ENCODE results near the gene RBM22. TPM values are rescaled to one million over a fixed set of nuclear protein-coding genes. Genes with fewer than 3 reads are reported as not detected.

RBM22 gene
- polyA plus RNA-seq, 1 of the 3 experiments (the other 2 are of a cell fraction), result 30.7 TPM

DNA sequence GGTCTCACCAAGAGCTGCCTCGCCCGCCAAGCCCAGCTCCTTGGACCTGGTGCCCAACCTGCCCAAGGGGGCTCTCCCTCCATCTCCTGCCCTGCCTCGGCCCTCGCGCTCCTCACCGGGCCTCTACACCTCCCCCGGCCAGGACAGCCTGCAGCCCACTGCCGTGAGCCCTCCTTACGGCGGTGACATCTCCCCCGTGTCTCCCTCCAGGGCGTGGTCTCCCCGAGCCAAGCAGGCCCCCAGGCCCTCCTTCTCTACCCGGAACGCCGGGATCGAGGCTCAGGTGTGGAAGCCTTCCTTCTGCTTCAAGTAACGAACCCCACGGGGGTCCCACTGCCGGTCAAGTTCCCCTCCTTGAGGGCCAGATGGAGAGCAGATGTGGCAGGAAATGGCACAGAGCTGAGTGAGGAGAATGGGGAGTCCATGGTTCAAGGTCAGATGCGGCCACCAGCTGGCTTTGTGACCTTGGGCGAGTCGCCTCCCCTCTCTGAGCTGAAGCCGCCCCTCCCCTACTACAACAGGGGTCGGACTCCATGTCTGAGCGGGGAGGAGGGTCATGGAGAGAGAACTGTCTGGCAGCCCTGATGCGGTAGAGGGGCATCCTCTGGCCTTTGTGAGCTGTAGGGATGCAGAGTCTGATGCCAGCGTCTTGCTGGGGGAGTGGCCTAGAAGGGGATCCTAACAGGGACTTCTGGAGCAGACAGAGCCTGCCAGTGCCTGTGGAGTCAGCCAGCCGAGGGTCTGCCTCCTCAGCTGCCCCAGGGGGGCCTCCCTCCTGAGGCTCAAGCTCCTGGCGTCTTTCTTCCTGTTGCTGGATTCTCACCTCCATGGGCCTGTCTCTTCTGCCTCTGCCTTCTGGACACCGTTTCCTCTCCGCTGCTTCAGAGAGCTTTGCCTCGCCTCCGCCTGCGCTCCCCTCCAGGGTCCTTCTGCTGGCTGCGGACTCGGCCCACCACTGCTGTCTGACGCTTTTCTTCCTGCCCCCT is 50.5 kb downstream of the RBM22 start (continued):
- TF ChIP-seq, protein P1, sequence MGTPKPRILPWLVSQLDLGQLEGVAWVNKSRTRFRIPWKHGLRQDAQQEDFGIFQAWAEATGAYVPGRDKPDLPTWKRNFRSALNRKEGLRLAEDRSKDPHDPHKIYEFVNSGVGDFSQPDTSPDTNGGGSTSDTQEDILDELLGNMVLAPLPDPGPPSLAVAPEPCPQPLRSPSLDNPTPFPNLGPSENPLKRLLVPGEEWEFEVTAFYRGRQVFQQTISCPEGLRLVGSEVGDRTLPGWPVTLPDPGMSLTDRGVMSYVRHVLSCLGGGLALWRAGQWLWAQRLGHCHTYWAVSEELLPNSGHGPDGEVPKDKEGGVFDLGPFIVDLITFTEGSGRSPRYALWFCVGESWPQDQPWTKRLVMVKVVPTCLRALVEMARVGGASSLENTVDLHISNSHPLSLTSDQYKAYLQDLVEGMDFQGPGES (IDR thresholded peaks at IDR 0.05; ENCODE audit: low read depth, low read length), result no peak
- TF ChIP-seq, protein P2, sequence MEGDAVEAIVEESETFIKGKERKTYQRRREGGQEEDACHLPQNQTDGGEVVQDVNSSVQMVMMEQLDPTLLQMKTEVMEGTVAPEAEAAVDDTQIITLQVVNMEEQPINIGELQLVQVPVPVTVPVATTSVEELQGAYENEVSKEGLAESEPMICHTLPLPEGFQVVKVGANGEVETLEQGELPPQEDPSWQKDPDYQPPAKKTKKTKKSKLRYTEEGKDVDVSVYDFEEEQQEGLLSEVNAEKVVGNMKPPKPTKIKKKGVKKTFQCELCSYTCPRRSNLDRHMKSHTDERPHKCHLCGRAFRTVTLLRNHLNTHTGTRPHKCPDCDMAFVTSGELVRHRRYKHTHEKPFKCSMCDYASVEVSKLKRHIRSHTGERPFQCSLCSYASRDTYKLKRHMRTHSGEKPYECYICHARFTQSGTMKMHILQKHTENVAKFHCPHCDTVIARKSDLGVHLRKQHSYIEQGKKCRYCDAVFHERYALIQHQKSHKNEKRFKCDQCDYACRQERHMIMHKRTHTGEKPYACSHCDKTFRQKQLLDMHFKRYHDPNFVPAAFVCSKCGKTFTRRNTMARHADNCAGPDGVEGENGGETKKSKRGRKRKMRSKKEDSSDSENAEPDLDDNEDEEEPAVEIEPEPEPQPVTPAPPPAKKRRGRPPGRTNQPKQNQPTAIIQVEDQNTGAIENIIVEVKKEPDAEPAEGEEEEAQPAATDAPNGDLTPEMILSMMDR (IDR thresholded peaks at IDR 0.05), result no peak

DNA sequence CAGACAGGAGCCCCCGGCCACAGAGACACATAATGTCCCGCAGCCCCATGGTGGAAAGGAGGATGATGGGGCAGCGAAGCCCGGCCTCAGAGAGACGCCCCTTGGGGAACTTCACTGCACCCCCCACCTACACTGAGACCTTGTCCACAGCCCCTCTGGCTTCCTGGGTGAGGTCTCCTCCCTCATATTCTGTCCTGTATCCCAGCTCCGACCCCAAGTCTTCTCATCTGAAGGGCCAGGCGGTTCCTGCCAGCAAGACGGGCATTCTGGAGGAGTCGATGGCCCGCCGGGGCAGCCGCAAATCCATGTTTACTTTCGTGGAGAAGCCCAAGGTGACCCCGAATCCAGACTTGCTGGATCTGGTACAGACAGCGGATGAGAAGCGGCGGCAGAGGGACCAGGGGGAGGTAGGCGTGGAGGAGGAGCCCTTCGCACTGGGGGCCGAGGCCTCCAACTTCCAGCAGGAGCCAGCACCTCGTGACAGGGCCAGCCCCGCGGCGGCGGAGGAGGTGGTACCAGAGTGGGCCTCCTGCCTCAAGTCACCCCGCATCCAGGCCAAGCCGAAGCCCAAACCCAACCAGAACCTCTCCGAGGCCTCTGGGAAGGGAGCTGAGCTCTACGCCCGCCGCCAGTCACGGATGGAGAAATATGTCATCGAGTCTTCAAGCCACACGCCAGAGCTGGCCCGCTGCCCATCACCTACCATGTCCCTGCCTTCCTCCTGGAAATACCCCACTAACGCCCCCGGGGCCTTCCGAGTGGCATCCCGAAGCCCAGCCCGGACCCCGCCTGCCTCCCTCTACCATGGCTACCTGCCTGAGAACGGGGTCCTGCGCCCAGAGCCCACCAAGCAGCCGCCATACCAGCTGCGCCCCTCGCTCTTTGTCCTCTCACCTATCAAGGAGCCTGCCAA is 51.5 kb downstream of the RBM22 start:
- ChIA-PET POLR2A (no interaction called here), CTCF (interaction anchor here (12.2 kb wide), 1 partner anchor 88 kb away, joined by 160 read pairs; no protein-coding TSS in a partner anchor)
- Histone ChIP-seq H3K9me2 (no peaks in the 10 kb centered on the region), H3K4me3 (ENCODE audit: low read depth in 2 of 2, low read length in 1 of 2) (no peak overlapping the region), H3K27ac (ENCODE audit: low read depth in 2 of 2, low read length in 1 of 2) (no peak overlapping the region; a peak in 1 of 4 replicates), H3K4me2 (no peak overlapping the region), H3K36me3 (replicated peaks in 1 of 2; ENCODE audit: control insufficient read depth in 1 of 2, insufficient read depth in 2 of 2, low read length in 1 of 2) (peaks cover 11 to 37% of the 10 kb centered on the region in 2 experiments), H2AFZ (ENCODE audit: low read depth) (no peak overlapping the region), H3K27me3 (ENCODE audit: insufficient read depth) (no peaks in the 10 kb centered on the region), H3K4me1 (ENCODE audit: control insufficient read depth in 1 of 2, insufficient read depth in 2 of 2, low read depth in 1 of 2, low read length in 1 of 2) (peaks cover 22 to 52% of the 10 kb centered on the region in 2 experiments), H3K9ac (no peak overlapping the region), H4K20me1 (ENCODE audit: insufficient read depth) (no peaks in the 10 kb centered on the region; the same call in none of the 2 replicates), H3K9me3 (no peaks in the 10 kb centered on the region), H3F3A (replicated peaks; ENCODE audit: insufficient read depth) (peaks cover 6% of the 10 kb centered on the region), H3K79me2 (ENCODE audit: insufficient read depth) (peaks cover 26% of the 10 kb centered on the region)
- no peak for TF ChIP-seq TCF12 (IDR thresholded peaks at IDR 0.05)
- TF ChIP-seq JUND (IDR thresholded peaks at IDR 0.05), result no peak
- no peak for TF ChIP-seq RXRA (IDR thresholded peaks at IDR 0.05; ENCODE audit: borderline replicate concordance, low read depth)
- no peak for TF ChIP-seq RAD21 (IDR thresholded peaks at IDR 0.05; ENCODE audit: low read length)
- TF ChIP-seq FOXJ3 (CRISPR knock-in tag; IDR thresholded peaks at IDR 0.05), result no peak
- TF ChIP-seq, protein P3, sequence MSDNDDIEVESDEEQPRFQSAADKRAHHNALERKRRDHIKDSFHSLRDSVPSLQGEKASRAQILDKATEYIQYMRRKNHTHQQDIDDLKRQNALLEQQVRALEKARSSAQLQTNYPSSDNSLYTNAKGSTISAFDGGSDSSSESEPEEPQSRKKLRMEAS (IDR thresholded peaks at IDR 0.05; ENCODE audit: low read depth), result no peak
- TF ChIP-seq EP300 (IDR thresholded peaks at IDR 0.05; ENCODE audit: borderline replicate concordance in 1 of 2, low read depth in 1 of 2, low read length in 1 of 2), result no peak
- TF ChIP-seq, protein P1 (IDR thresholded peaks at IDR 0.05; ENCODE audit: low read depth, low read length), result no peak
- TF ChIP-seq, protein P4, sequence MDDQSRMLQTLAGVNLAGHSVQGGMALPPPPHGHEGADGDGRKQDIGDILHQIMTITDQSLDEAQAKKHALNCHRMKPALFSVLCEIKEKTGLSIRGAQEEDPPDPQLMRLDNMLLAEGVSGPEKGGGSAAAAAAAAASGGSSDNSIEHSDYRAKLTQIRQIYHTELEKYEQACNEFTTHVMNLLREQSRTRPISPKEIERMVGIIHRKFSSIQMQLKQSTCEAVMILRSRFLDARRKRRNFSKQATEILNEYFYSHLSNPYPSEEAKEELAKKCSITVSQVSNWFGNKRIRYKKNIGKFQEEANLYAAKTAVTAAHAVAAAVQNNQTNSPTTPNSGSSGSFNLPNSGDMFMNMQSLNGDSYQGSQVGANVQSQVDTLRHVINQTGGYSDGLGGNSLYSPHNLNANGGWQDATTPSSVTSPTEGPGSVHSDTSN (IDR thresholded peaks at IDR 0.05), result no peak
- no peak for TF ChIP-seq SIN3A (IDR thresholded peaks at IDR 0.05; ENCODE audit: borderline replicate concordance, low read depth, low read length)
- no peak for TF ChIP-seq SMC3 (IDR thresholded peaks at IDR 0.05; ENCODE audit: low read depth, low read length)
- no peak for TF ChIP-seq MXI1 (IDR thresholded peaks at IDR 0.05; ENCODE audit: low read depth, low read length)
- TF ChIP-seq ELF1 (IDR thresholded peaks at IDR 0.05), result no peak
- TF ChIP-seq MEF2A (IDR thresholded peaks at IDR 0.05; ENCODE audit: borderline replicate concordance, low read depth), result no peak
- TF ChIP-seq EZH2phosphoT487 (IDR thresholded peaks at IDR 0.05; ENCODE audit: borderline replicate concordance, low read depth), result no peak
- TF ChIP-seq FOSL2 (IDR thresholded peaks at IDR 0.05; ENCODE audit: borderline replicate concordance, low read depth), result no peak
- no peak for TF ChIP-seq POLR2AphosphoS5 (IDR thresholded peaks at IDR 0.05; ENCODE audit: low read depth, low read length)
- no peak for TF ChIP-seq NFIC (IDR thresholded peaks at IDR 0.05; ENCODE audit: borderline replicate concordance)
- DNase-seq, result no peak
- 93% methylated on average over 33 of the region's 46 CpGs for WGBS (ENCODE audit: low lambda C conversion rate)

Data from SK-N-SH (cell line).